ENCODE results near the gene YARS1. TPM values are rescaled to one million over a fixed set of nuclear protein-coding genes. Genes with fewer than 3 reads are reported as not detected.

YARS1 gene
- total RNA-seq, 2 donors from 2014 or later = 36.7 to 70.0 TPM

DNA sequence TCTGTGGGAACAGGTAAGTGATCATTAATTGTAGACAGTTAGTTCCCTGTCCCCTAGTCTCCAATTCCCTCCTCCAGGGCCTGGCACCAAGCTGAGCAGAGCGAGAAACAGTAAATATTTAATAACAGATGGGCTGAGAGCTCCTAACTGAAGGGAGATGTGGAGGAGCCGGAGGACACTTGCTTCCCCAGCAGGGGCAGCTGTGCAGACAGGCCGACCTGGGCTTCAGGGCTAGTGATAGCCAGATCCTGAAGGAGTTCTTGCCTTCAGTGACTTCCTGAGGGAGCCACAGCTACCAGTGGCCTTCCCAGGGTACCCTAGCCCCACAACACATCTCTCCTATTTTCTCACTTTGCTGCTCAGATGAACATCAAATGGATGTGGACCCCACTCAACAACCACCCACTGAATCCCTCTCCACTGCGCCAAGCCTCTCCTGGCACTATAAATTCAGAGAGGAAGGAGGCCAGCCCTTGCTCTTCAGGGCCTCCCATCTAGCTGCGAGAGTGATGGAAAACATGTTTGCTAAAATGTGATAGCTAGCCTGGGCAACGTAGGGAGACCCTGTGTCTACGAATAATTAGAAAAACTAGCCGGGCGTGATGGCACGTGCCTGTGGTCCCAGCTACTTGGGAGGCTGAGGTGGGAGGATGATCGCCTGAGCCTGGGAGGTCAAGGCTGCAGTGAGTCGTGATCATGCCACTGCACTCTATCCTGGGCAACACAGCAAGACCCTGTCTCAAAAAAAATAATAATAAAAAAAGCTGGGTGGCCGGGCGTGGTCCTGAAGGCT lies 87.7 kb downstream of the YARS1 start:
- ATAC-seq (no peak), DNase-seq (no peak)
- intact Hi-C loops (cut with DNase I) = no loop called here

DNA sequence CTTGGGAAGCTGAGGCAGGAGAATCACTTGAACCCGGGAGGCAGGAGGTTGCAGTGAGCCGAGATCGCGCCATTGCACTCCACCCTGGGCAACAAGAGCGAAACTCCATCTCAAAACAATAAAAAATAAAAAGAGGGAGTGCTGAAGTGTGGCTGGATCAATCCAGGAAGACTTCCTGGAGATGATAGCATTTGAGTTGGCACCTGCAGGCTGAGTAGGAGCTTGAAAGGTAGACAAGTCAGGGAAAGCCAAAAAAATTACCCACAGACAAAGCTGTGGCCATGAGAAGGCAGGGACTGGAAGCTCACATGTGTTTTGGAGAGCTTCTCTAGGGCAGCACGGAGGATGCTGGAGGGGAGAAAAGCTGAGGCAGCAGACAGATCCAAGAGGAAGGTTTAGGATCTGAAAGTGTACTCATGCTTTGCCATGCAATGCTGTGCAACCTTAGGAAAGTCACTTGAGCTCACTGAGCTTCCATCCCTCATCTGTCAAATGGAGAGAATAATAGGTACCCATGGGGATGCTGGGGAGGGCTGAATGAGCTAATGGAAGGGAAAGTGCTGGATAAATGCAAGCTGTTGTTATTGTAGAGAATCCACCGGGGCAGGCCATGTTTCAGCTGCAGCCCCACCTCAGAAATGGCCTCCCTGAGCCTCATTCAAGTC lies 88.6 kb downstream of the YARS1 start:
- intact Hi-C loops (cut with DNase I) = no loop called here
- no peak for DNase-seq
- ATAC-seq = no peak

DNA sequence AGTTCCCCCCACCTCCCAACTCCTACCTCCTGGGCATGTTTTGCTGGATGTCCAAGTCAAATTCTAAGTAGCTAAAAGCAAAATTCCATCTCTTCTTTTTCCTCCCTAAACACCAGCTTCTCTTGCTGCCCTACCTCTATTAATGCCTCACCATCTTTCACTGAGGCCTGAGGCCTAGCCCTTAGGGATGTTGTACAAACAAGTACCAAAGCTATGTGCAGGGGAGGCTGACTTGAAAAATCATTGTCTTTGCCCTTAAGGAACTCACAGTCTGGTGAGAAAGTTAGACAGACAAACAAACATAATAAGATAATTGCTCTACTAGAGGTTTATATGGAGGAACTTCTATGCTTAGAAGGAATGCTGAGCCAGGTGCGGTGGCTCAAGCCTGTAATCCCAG lies 89.3 kb downstream of the YARS1 start:
- DNase-seq (no peak), ATAC-seq (no peak)
- intact Hi-C loops (cut with DNase I) = no loop called here

DNA sequence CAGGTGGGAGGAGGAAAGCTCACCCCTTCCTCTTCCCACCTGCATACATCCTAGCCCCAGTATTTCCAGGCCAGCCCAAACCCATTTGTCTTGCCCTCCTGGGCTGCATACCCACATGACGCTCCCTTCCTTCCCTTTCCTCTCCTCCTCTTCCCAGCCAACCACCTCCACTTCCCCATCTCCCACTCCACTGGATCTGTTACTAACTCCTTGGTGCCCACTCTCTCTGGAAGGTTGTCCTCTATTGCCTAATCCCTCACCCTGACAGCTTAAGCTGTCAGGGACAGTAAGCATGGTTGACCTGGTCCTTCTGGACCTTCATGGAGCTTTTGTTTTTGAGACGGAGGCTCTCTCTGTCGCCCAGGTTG lies 91.6 kb downstream of the YARS1 start:
- DNase-seq = no peak
- no peak for ATAC-seq
- intact Hi-C loops (cut with DNase I) = no loop called here

Other genes with a start within 250 kb of the YARS1 start
- gene ZBTB8OS, start 166.8 kb downstream of the YARS1 start, total RNA-seq = 10 to 100 TPM; 26.2 to 32.7 TPM
- 100 to 1,000 TPM in 1 of 2 donors, 10 to 100 TPM in 1; 95.8 to 108 TPM for gene RBBP4, start 166.2 kb downstream of the YARS1 start, total RNA-seq
- gene SYNC, start 114.6 kb downstream of the YARS1 start, total RNA-seq = 10 to 100 TPM; 14.5 to 15.8 TPM
- gene S100PBP, start 295 bp upstream of the YARS1 start, total RNA-seq = 10 to 100 TPM; 16.2 to 17.5 TPM
- 10 to 100 TPM; 74.3 to 92.5 TPM for gene FNDC5, start 53.6 kb upstream of the YARS1 start, total RNA-seq
- not detected for gene HPCA, start 69.1 kb upstream of the YARS1 start, total RNA-seq
- gene TMEM54, start 84.0 kb upstream of the YARS1 start, total RNA-seq = 10 to 100 TPM; 11.4 to 11.5 TPM
- 10 to 100 TPM; 10.7 to 12.8 TPM for gene RNF19B, start 147.5 kb upstream of the YARS1 start, total RNA-seq
- 100 to 1,000 TPM; 121 to 142 TPM for gene AK2, start 219.5 kb upstream of the YARS1 start, total RNA-seq

Measured in left cardiac atrium (tissue), 4 donors.